Keratinocyte (primary cell): ENCODE data around the gene STKLD1. TPM values are rescaled to one million over a fixed set of nuclear protein-coding genes. Genes with fewer than 3 reads are reported as not detected.

ENCODE experiments used
- DNase-seq: peaks from one replicate; pipeline ENCODE4 v3.0.0-alpha.2; 2011; ENCODE audit warnings: low read depth, missing footprints, low spot score
- FAIRE-seq: peaks from 2 replicates; lab custom pipeline; 2011; peaks lifted over from hg19 to GRCh38; lab: Jason Lieb, UNC
- H2AFZ ChIP-seq: 2 replicates; pipeline ENCODE4 v1.6.0; 2012; ENCODE audit warnings: low read length, control low read depth, inconsistent platforms; ENCODE audit not compliant: control insufficient read depth
- H3K27ac ChIP-seq: 2 replicates; pipeline ENCODE4 v1.5.1; 2011; ENCODE audit warnings: low read length; ENCODE audit not compliant: control insufficient read depth, insufficient read depth
- H3K27me3 ChIP-seq: 3 replicates; pipeline ENCODE4 v1.6.0; 2011; ENCODE audit warnings: low read length; ENCODE audit not compliant: control insufficient read depth, insufficient read depth; ENCODE audit errors: extremely low read depth
- H3K36me3 ChIP-seq, 2 experiments: 2 replicates in 1 of 2; 3 replicates in 1 of 2; pipeline ENCODE4 v1.5.1; 2011; ENCODE audit warnings: low read length in 2 of 2, mild to moderate bottlenecking in 1 of 2; ENCODE audit not compliant: control insufficient read depth in 2 of 2, insufficient read depth in 2 of 2; ENCODE audit errors: extremely low read depth in 1 of 2
- H3K4me1 ChIP-seq: 3 replicates; pipeline ENCODE4 v1.5.1; 2011; ENCODE audit warnings: low read length; ENCODE audit not compliant: control insufficient read depth, insufficient read depth; ENCODE audit errors: extremely low read depth
- H3K4me2 ChIP-seq: 3 replicates; pipeline ENCODE4 v1.6.0; 2011; ENCODE audit warnings: low read depth, low read length; ENCODE audit not compliant: control insufficient read depth, insufficient read depth; ENCODE audit errors: extremely low read depth
- H3K4me3 ChIP-seq, 3 experiments: fragments of 200-600 bp in 1 of 3; sonication (generic) in 1 of 3; 2 replicates in 2 of 3; 3 replicates in 1 of 3; pipeline ENCODE4 v1.5.1; 2011 to 2016; ENCODE audit warnings: low read length in 3 of 3, mild to moderate bottlenecking in 3 of 3, control low read depth in 2 of 3, inconsistent platforms in 1 of 3, low read depth in 1 of 3, mixed read lengths in 1 of 3, mixed run types in 1 of 3, moderate library complexity in 1 of 3; ENCODE audit not compliant: control insufficient read depth in 2 of 3, insufficient read depth in 2 of 3; ENCODE audit errors: extremely low read depth in 1 of 3
- H3K79me2 ChIP-seq: 2 replicates; pipeline ENCODE4 v1.6.0; 2012; ENCODE audit warnings: low read length; ENCODE audit not compliant: control insufficient read depth, insufficient read depth
- H3K9ac ChIP-seq: 3 replicates; pipeline ENCODE4 v1.6.0; 2011; ENCODE audit warnings: low read length; ENCODE audit not compliant: control insufficient read depth, insufficient read depth; ENCODE audit errors: extremely low read depth
- H3K9me1 ChIP-seq: 3 replicates; pipeline ENCODE4 v1.6.0; 2011; ENCODE audit warnings: low read length; ENCODE audit not compliant: control insufficient read depth, insufficient read depth; ENCODE audit errors: extremely low read depth
- H3K9me3 ChIP-seq: 2 replicates; pipeline ENCODE4 v1.5.1; 2012; ENCODE audit warnings: low read depth, low read length; ENCODE audit not compliant: control insufficient read depth
- H4K20me1 ChIP-seq: 3 replicates; pipeline ENCODE4 v1.6.0; 2011; ENCODE audit warnings: low read length; ENCODE audit not compliant: control insufficient read depth, insufficient read depth; ENCODE audit errors: extremely low read depth
- EZH2 ChIP-seq: IDR thresholded peaks from one replicate; pipeline ENCODE4 v1.6.1; 2012; ENCODE audit warnings: inconsistent platforms, mild to moderate bottlenecking, low read length, moderate library complexity
- dilution Hi-C: fragments of 300-500 bp; cut with MboI; formaldehyde crosslinking; loops from one replicate; pipeline ENCODE4 v1.7.0; 2020; ENCODE audit warnings: low sequenced_read_pairs; ENCODE audit not compliant: extremely low pct_ligation_motif_present
- polyA plus RNA-seq, 5 experiments: library from polyadenylated mRNA; depleted of rRNA in 3 of 5; stranded (reverse) in 3 of 5; stranded (forward) in 1 of 5; unstranded in 1 of 5; fragments of >200 nt; gene quantifications; 1 replicate in 1 of 5; 2 replicates in 3 of 5; 3 replicates in 1 of 5; pipeline versions ENCODE4 v1.2.1 to v1.2.3, GENCODE V29; 2011 to 2012; ENCODE audit warnings: missing spikeins in 2 of 5, low read depth in 1 of 5, low replicate concordance in 1 of 5
- TF ChIP-seq, protein P1 (sequence below), 3 experiments: IDR thresholded peaks in 1 of 3; conservative IDR thresholded peaks in 1 of 3; optimal IDR thresholded peaks in 1 of 3; 2 replicates in 2 of 3; 3 replicates in 1 of 3; pipeline versions ENCODE3 to v1.5.1; 2011; ENCODE audit warnings: low read length in 3 of 3, mild to moderate bottlenecking in 3 of 3, moderate library complexity in 2 of 3, control low read depth in 1 of 3, inconsistent platforms in 1 of 3; ENCODE audit not compliant: insufficient read depth in 2 of 3; ENCODE audit errors: extremely low read depth in 1 of 3

STKLD1 gene
- polyA plus RNA-seq, 1 donor (not counting 4 experiments of a cell fraction or from before 2014, with no cell fraction given): 0.77 TPM

DNA sequence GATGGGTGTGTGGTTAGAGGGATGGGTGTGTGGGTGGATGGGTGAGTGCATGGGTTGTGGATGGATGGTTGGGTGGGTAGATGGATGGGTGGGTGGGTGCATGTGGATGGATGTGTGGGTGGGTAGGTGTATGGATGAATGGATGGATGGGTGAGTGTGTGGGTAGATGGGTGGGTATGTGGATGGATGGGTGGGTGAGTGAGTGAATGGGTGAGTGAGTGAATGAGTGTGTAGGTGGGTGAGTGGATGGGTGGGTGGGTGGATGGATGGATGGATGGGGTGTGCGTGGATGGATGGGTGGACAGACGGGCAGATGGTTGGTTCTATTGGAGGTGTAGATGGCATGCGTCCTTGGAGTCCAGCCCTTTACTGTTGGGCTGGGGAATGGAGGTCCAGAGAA is 17.2 kb downstream of the STKLD1 start:
- no peaks in the 10 kb centered on the region for H3K4me1 ChIP-seq
- H4K20me1 ChIP-seq: no peaks in the 10 kb centered on the region
- no peak overlapping the region for H3K9ac ChIP-seq
- H2AFZ ChIP-seq: no peak overlapping the region
- dilution Hi-C loops: no loop called here
- TF ChIP-seq EZH2: no peak
- TF ChIP-seq, protein P1, sequence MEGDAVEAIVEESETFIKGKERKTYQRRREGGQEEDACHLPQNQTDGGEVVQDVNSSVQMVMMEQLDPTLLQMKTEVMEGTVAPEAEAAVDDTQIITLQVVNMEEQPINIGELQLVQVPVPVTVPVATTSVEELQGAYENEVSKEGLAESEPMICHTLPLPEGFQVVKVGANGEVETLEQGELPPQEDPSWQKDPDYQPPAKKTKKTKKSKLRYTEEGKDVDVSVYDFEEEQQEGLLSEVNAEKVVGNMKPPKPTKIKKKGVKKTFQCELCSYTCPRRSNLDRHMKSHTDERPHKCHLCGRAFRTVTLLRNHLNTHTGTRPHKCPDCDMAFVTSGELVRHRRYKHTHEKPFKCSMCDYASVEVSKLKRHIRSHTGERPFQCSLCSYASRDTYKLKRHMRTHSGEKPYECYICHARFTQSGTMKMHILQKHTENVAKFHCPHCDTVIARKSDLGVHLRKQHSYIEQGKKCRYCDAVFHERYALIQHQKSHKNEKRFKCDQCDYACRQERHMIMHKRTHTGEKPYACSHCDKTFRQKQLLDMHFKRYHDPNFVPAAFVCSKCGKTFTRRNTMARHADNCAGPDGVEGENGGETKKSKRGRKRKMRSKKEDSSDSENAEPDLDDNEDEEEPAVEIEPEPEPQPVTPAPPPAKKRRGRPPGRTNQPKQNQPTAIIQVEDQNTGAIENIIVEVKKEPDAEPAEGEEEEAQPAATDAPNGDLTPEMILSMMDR (optimal IDR thresholded peaks at IDR 0.05 in 1 of 3, IDR thresholded peaks at IDR 0.05 in 1 of 3, conservative IDR thresholded peaks at IDR 0.05 in 1 of 3; ENCODE audit: extremely low read depth in 1 of 3, insufficient read depth in 2 of 3, low read length in 3 of 3): no peak
- no peaks in the 10 kb centered on the region for H3K36me3 ChIP-seq
- H3K4me3 ChIP-seq: no peak overlapping the region
- H3K9me3 ChIP-seq: no peaks in the 10 kb centered on the region
- peaks cover 15% of the 10 kb centered on the region for H3K27me3 ChIP-seq
- H3K9me1 ChIP-seq: no peaks in the 10 kb centered on the region
- no peak for FAIRE-seq
- no peak for DNase-seq
- no peak overlapping the region for H3K27ac ChIP-seq
- no peak overlapping the region for H3K4me2 ChIP-seq
- H3K79me2 ChIP-seq: no peaks in the 10 kb centered on the region

DNA sequence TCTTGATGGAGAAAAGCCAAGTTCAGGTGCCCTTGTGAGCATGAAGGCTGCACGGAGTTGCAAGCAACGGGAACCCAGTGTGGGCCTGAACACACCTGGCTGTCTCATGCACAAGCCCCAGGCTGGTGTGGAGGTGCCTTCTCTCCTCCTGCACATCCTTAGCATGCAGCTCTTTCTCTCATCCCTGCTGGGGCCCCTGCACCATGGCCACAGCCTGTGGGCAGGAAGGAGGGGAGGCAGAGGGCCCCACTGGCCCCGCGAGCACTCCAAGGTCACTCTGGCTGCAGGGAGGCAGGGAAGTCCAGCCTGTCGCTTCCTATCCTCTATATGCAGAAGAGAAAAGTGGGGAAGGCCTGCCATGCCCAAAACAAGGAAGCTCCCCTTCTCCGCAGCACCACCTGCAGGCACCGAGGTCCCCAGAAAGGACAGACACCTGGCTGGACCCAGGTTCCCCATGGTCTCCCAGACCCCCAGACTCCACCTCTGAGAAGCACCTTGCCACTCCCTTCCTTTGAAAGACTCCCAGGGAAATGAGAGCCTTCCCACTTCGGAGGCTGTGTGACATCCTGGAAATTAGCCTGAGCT is 18.6 kb downstream of the STKLD1 start:
- peaks cover 15% of the 10 kb centered on the region for H3K27me3 ChIP-seq

More for the DNA sequence above, 18.6 kb downstream of the STKLD1 start:
- H3K9me1 ChIP-seq: no peaks in the 10 kb centered on the region
- H3K79me2 ChIP-seq: no peaks in the 10 kb centered on the region
- no peaks in the 10 kb centered on the region for H3K4me1 ChIP-seq
- DNase-seq: no peak
- no peak overlapping the region for H3K4me3 ChIP-seq
- no peak overlapping the region for H3K27ac ChIP-seq
- H3K9ac ChIP-seq: no peak overlapping the region
- no peak overlapping the region for H3K4me2 ChIP-seq
- TF ChIP-seq EZH2: no peak
- TF ChIP-seq, protein P1 (optimal IDR thresholded peaks at IDR 0.05 in 1 of 3, IDR thresholded peaks at IDR 0.05 in 1 of 3, conservative IDR thresholded peaks at IDR 0.05 in 1 of 3; ENCODE audit: extremely low read depth in 1 of 3, insufficient read depth in 2 of 3, low read length in 3 of 3): peak in 1 of 3 experiments; percentile 24
- no peaks in the 10 kb centered on the region for H3K36me3 ChIP-seq
- H2AFZ ChIP-seq: no peak overlapping the region
- dilution Hi-C loops: no loop called here
- no peaks in the 10 kb centered on the region for H3K9me3 ChIP-seq
- FAIRE-seq: no peak
- H4K20me1 ChIP-seq: no peaks in the 10 kb centered on the region
